ENCODE data around the gene SLC22A23.

SLC22A23 gene

DNA sequence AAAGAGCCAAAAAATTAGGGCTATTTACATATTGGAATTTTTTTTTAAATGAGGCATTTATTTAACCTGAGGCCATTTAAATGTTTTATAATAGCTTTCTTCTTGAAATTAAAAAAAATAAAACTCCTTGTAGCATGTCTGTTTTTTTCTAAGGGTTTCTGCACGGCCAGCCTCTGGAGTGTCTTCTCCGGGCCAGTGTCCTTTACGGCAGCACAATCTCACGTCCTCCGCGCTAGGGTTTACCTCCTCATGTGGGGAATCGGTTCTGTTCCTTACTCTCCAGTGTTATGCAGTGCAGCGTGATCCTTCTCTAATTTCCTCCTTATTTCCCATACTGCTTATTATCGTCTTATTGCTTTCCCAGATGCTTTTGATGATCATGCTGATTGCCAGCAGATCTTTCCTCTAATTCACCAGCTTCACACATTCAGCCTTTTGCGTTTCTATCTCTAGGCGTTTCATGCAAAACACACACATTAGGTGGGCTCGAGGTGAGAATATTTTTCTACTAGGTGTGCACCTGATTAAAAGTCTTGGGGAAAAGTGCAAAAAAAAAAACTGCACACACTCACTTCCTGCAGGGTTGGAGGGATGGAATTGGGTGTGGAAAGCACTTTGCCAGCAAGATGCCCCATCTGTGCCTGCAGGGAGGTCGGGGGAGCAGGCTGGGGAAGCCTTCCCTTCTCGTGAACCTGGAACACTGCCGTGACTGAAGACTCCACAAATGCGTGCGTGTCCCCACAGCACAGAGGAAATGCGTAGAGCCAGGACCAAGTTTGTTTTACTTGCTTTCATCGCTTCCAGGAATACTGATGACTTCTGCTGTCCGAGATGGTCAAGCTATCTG lies 142.0 kb downstream of the SLC22A23 start:
- no peak for DNase-seq

DNA sequence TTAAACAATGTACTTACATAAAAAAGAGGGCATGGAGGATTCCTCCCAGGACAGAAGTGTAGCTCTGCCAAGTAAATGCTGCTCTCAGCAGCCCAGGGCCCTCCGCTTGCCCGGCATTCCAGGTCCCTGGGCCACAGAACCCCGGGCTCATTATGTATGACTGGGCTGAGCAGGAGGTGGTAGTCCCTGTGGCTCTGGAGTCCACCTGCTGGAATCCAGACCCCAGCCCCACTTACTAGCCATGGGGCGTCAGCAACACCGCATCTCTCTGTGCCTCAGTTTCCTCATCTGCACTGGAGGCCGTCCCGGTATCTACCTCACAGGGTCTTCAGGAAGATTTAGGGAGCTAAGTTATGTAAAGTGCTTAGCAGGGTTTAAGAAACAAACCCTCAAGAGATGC lies 142.7 kb downstream of the SLC22A23 start:
- DNase-seq, result no peak

DNA sequence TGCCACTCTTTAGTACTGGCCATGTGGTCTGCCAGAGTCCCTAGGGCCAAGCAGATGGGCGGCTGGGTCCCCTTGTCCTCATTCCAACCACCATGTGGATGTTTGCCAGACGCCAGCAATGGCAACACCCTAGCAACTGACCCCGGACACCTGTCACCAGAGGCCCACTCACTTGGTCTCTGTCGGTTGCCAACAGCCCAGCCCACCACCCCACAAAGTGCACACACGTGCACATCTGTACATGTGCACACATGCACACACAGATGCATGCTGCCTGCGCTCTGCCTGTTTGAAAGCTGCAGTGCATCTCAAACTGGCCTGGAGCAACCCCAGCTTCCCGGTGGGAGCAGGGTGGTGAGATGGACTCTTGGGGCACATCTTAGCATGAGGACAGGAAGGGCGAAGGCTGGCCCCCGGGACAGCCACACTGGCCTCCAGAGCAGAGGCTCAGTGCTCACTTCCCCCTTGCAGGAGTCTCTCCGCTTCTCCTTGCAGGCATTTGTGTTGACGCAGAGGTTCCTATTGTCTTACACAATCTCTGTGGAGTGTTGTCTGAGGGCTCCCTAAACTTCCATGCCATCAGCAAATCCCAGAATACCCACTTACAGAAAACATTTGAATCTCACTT lies 144.1 kb downstream of the SLC22A23 start:
- DNase-seq, result no peak

DNA sequence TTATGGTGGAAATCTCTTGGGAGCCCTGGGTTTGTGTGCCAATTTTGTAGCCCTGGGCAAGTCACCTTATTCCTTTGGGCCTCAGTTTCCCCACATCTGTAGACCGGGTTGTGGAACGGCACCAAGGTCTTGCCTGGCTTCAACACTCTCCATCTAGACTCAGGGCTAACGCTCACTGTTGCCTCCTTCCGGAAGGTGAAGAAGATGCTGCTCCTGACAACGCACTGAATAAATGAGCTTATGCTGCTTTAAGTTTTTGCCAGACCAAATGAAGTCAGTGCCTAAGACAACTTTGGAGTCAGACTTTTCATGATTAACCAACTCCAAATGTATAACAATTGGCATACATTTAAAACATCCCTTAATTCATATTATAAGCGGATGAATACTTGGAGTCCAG lies 145.0 kb downstream of the SLC22A23 start:
- DNase-seq, result no peak

DNA sequence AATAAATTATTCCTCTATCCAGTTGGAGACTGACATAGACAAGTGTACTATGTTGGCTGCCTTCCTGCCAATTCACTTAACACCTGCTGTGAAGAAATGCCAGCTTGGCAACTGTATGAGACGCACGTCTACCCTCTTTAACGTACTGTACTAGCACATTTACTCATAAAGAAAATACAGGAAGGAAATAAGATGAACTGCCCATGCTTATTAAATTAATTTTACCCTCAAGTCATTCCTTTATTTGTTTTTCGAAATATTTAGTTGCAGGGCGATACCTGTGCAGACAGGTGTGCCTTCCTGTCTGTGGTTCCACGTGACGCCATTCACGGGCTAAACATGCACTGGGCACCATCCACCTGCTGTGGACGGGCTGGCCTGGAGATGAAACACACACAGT lies 146.1 kb downstream of the SLC22A23 start:
- DNase-seq, result no peak

DNA sequence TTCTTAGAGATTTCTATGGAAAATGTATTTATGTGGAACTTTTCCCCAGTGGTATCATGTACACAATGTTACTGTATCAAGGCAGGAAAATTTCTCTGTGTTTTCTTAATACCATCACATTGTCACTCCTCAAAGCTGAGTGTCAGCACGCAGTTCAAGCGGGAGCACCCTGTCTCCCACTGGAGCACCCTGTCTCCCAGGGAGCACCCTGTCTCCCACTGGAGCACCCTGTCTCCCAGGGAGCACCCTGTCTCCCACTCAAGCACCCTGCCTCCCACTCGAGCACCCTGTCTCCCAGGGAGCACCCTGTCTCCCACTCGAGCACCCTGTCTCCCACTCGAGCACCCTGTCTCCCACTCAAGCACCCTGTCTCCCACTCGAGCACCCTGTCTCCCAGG lies 146.8 kb downstream of the SLC22A23 start:
- no peak for DNase-seq

DNA sequence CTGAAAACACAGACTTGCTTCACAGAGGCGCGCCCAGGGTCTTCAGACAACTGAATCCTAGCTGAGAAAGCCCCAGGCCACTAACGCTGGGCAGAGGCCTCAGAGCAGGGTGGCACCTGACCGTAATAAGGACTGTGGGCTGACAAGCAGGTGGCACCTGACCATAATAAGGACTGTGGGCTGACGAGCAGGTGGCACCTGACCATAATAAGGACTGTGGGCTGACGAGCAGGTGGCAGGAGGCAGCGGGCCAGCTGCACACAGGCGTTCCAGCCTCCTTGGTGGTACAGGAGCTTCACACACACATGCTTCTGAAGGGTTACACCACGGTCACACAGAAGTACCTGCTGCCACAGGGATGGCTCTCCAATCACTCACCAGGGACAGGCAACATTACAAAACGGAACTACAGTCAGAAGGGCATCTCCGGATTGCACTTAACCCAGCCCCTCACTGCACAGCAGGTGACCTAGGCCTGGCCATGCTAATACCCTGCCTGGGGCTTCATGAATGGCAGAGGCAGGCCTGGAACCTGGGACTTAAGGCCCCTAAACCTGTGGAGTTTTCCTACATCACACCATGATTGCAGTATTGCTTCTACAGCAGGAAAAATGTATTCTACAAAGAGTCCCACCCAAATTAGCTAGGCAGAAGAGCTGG lies 147.3 kb downstream of the SLC22A23 start:
- DNase-seq, result no peak

DNA sequence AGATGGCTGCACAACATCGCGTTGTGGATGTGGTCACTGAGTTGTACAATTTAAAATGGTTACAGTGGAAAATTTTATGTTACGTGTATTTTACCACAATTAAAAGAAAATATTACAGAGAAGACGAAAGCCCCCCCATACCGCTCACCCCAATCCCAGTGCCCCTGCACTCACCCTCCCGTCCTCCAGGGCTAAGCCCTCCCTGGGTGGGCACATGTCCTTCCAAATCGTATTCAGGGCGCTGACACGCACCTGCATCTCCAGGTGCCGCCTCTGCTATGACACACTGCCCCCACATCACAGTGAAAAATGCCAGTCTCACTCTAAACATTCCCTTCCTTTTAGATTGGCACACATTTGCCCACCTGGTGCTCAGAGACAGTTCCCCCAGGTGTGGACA lies 148.7 kb downstream of the SLC22A23 start:
- DNase-seq, result no peak

DNA sequence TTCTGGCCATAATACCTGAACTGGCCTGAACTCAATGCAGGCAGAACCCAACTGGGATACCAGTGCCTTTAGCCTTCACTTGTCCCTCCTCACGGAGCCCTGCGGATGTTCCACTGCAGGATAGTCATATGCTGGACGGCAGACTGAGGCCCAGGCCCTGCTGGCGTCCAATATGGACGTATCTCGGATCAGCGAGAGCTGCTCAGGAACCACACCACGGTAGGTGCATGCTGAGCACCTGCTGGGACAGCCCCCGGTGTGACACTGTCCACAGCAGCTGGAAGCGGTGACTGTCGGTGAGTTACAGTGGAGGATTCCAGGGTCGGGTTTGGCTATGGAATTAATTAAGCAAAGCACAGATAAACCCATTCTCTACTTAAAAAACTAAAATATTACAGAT lies 149.4 kb downstream of the SLC22A23 start:
- no peak for DNase-seq

DNA sequence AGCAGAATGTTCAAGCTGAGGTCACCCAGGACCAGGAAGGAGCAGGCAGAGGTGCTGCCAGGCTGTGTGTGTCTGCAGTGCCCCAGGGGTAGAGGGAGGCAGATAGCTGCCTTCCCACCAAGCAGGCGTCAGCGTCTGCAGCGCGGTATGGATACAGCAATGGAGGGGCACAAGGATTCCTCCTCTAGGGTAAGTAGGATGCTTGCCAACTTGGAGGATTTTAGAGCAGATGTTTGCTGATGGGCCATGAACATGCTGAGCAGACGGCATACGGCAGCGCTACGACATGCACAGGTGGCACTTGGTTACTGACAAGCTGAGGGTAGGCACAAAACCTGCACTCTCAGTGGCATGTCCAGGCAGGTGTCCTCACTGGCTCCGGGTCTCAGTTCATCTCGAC lies 150.0 kb downstream of the SLC22A23 start:
- DNase-seq, result no peak

DNA sequence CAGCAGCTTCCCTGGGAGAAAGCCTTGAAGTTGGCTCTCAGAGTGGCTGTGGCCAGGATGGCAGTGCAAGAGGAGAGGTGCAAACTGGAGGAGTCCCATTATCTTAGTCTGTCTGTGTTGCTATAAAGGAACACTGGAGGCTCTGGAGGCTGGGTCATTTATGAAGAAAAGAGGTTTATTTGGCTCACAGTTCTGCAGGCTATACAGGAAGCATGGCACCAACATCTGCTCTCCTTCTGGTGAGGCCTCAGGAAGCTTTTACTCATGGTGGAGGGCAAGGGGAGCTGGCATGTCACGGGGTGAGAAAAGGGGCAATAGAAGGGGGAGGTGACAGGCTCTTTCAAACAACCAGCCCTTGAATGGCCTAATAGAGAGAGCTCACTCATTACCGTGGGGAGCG lies 151.0 kb downstream of the SLC22A23 start:
- DNase-seq, result no peak

DNA sequence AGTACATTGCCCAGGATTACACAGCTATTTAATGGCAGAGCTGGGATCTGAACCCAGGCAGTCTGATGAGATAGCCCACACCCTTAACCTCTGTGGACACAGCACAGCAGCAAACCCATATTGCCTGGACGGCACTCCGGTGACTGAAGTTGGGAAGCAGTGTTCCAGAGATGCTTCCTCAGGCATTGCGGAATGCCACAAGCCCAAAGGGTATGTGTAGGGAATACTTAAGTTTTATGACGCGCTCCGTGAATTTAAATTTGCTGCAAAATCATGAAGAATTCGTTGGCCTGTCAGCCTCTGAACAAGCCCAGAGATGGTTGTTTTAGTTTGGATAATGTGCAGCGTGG lies 151.7 kb downstream of the SLC22A23 start:
- DNase-seq, result no peak

DNA sequence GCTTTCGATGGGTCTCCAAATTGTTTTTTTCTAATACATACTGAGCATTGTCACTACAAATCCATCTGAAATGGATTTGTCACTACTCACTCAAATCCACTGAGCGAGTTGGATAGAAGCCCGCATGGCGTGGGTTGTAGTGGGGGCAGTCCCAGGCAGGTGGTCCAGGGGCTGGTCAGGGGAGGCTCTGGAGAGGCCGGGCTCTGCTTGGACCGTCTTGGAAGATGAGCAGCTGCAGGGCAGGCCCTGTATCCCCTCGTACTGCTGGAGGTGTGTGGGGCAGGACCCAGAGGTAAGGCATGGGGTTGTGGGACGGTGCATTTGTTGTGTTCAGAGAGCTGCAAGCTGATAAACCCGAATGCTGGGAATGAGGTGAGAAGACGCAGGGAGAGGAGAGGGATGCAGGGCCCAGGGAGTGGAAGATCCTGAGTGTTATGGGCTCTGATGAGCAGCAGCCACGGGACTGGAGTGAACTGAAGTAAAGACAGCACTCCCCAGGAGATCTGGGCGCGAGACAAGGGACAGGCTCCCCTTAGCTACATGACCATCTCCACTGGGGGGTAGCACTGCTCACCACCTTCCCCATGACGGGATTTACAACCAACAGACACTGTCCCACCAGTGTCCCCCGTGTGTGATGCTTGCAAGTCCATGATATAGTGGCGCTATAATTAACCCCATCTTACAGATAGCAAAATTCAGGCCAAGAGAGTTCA lies 152.2 kb downstream of the SLC22A23 start:
- DNase-seq, result no peak

DNA sequence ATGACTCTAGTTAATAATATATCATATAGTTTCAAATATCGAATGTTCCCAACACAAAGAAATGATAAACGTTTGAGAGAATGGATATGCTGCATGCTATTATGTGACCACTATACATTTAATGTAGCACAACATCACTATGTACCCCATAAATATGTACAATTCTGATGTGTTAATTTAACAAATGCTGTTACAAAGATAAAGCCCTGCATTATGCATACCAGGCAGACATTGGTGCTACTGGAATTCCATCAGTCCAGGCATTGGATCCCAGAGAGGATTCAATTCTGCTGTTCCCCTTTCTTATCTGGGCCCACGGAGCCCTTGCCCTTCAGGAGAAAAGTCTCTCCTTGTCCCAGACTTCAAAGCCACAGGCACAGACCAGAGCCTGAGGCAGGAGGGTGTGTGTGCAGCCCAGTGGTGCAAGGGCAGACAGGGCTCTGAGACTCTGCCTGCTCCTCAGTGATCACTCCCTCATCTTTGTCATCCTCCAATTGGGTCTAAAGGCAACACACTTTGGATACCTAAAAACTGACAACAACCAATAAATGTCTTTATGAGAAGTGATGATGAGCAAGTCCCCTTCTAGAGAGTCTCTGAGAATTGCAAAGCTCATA lies 152.9 kb downstream of the SLC22A23 start:
- DNase-seq, result no peak

DNA sequence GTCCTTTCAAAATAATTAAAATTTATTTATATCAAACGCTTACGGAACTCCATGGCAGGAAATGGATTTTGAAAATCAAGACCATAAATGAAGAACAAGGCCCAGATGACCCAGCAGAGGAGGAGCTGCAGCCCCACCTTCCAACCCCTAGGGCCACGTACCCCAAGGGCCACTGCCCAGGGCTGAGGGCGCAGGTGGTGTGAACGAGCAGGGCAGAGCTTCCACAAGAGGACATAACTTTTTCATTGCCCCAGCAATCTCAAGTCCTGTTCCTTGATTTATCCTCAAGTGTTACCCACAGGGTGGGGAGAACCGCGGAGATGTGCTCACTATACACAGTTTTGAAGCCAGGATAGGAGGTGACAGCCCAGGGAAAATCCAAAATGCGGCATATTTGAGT lies 155.3 kb downstream of the SLC22A23 start:
- no peak for DNase-seq

DNA sequence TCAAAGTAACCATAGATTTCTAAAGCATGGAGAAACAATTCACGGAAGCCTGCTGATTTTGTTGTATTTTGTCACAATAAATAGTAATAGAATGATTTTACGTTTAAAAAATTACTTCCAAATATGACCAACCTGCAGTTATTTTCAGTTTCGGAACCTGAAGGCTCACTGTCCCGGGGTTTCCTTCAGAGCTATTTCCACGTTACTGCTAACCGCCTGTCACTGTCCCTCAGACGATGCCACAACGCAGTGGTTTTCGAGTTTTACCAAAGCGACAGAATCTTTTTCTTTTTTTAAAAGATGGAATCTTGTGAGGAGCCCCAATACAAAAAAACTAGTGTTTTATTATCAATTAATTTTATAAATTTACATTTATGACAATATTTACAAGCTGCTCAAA lies 157.6 kb downstream of the SLC22A23 start:
- DNase-seq, result no peak

DNA sequence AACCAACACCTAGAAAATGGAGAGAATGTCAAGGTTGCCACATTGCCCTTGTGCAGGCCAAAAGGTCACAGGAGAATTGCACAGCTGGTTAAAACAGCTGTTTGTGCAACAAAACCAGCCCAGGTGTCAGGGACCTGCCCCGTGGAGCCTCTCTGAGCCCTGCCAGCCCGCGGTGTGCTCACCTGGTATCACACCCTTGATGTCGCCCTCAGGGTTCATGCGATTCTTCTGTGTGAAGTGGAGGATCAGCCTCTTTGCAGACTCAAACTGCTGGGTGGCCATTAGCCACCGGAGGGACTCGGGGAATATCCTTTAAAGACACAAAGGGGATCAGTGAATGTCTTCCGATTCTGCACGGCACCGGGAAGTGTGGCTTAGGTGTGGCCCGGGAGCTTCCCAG lies 158.9 kb downstream of the SLC22A23 start:
- no peak for DNase-seq

DNA sequence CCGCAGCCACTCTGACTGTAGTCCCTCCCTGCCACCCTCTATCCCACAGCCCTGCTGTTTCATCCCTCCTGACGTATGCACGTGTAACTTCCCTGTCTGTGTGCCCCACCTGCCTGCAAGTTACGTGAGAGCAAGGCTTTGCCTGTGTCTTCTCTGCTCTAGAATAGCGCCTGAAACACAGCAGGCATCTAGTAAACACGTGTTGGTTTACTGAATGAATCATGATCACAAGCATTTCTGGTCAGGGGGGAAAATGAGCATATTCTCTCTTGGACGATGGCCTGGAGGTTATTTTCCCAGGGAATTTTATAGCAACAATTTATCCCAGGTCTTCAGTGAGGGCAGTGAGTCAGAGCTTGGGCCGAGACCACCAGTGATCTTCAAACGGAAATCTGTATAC lies 159.8 kb downstream of the SLC22A23 start:
- no peak for DNase-seq

DNA sequence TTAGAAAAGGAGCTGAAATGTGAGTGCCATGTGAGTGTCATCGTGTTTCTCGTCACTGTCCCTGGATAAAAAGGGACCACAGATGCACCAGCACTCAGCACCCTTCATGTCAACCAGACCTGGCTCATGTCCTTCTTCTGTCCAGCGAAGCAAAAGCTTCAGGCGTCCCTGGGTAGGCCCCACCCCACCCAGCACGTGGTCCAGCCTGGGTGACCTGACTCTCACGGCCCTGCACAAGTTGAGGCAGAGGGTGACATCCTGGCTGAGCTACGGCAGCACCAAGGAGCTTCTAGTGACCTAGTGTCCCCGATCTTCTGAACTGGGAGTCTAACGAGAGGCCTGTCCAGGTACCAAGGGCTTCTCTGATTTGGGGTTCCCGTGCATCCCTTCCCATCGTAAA lies 160.3 kb downstream of the SLC22A23 start:
- no peak for DNase-seq

DNA sequence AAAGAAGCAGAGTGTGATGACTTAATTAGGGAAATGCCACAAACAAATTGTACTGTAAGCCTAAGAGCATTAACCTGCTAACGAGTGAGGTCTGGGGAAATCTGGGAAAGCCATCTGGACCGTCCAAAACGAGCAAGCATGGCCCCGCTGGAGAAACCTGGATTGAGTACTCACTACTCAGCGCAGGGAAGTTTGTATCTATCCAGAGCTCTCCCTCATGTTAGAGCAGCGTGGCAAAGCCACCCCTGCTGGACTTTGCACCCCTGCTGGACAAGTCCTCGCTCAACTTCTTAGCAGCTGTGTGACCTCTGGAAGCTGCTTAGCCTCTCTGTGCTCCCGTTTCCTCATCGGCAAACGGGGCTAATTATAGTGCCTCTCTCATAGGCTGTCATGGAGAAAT lies 160.8 kb downstream of the SLC22A23 start:
- no peak for DNase-seq

DNA sequence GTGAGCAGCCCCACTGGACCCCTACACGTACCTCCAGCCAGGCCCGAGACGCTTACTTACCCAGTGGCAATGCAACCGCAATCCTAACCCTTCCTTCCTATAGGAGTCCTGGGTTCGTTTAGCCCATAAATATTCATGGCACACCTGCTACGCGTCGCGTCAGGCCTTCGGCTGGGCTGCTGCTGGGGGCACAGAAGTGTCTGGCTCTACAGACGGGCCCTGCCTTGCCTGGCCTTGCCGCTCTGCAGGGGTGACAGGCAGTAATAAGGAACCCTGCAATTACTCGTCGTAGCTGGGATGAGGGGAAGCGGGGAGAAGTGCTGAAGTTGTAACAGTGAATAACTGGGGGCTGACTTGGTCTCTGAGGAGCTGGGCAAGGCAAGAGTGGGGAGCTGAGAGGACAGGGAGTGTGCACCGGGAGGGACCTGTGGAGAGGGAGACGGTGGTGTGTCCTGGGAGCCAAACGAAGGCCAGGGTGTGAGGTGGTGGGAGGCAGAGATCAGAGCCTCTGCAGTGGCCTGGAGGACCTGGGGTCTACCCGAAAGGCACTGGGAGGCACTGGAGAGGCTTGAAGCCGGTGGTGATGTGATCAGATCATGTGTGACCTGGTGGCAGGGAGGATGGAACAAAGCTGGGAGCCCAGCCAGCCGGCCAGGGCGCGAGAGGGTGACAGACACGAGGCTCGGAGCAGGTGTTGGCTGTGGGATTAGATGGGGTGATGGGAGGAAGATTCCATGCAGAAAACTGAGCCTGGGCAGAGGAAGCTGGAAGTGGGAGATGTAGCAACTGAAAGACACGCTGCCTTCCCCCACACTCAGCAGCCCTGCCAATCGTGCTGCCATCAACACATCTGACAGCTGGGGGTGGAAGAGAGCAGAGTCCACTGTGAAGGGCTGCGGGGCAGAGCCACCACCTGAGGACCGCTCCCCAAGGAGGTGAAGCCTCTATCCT lies 161.7 kb downstream of the SLC22A23 start:
- no peak for DNase-seq

DNA sequence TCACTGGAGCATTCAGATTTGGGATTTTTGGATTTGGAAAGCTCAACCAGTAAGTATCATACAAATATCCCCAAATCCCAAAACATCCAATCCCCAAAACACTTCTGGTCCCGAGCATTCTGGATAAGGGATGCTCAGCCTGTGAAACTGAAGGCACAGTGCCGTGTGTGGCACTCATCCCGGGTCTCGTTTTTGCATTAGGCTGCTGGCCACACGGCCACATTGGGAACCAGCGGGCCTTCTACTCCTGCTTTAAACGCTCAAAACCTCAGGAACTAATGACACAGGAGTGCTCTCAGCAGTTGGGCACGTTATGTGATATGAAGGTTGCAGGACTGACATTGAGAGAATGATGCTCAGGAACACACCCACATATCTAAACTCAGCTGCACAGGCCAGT lies 162.5 kb downstream of the SLC22A23 start:
- no peak for DNase-seq
